ENCODE data around the gene ZSWIM3.

ZSWIM3 gene

GRCh38 chr20:45904583-45905504, 47.4 kb downstream of the ZSWIM3 start:
- Mint-ChIP-seq H3K4me3 (no peak overlapping the region), H3K27me3 (no peaks in the 10 kb centered on the region), H3K9me3 (no peaks in the 10 kb centered on the region), H3K4me1 (peaks cover 7% of the 10 kb centered on the region), H3K27ac (no peak overlapping the region)
- no peak for DNase-seq
- no peak for ATAC-seq

DNA sequence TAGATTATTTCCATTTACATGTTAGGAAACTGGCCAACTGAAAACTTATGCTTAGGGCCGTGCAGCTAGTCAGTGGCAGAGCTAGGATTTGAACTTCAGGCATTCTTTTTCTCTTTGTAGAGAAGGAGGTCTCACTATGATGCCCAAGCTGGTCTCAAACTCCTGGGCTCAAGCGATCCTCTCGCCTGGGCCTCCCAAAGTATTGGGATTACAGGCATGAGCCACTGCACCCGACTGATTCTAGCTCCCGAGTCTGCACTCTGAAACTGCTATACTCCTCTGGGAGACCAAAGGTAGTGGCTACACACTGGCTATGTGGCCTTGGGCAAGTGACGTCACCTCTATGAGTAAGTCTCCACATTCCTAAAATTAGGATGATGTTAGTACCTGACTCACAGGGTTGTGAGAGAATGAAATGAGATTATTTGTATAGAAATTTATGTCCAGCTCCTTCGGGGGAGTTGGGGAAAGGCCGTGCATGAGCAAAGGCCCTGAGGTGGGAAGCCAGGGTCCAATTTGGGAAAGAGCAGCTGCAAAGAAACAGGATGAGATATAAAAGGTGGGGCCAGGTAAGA, 48.2 kb downstream of the ZSWIM3 start:
- H3K9me3 Mint-ChIP-seq: no peaks in the 10 kb centered on the region
- DNase-seq (no peak), ATAC-seq (no peak)
- H3K27me3 Mint-ChIP-seq: no peaks in the 10 kb centered on the region
- H3K4me1 Mint-ChIP-seq: peaks cover 14% of the 10 kb centered on the region
- no peak overlapping the region for H3K27ac Mint-ChIP-seq
- no peak overlapping the region for H3K4me3 Mint-ChIP-seq

DNA sequence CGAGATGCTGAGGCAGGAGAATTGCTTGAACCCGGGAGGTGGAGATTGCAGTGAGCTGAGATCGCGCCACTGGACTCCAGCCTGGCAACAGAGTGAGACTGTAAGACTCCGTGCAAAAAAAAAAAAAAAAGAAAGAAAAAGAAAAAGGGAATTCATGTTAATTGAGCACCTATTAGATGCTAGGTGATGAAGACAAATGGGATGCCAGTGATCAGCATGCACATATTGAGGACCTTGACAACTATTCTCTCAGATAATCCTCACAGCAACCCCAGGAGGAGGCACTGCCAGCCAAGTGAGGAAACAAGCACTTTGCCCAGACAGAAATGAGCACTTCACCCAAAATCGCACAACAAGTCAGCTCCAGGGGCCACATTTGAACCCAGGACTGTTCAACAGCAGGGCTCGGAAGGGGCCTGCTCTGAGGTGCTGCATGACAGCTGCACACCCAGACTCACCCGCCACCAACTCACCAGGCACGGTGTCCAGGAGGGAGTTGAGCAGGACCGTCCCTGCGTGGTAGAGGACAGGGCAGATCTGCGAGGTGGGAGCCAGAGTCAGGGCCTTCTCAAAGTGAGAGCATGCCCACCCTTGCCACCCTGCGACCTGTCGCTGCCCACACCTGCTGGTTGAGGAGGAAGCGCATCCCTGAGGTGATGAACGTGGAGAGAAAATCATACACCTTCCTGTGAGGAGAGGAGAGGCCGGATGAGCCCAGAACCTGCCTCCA, 50.0 kb downstream of the ZSWIM3 start:
- H3K9me3 Mint-ChIP-seq: no peaks in the 10 kb centered on the region
- no peak overlapping the region for H3K27ac Mint-ChIP-seq
- peaks cover 32% of the 10 kb centered on the region for H3K4me1 Mint-ChIP-seq
- H3K4me3 Mint-ChIP-seq: no peak overlapping the region
- ATAC-seq: no peak
- DNase-seq: no peak
- peaks cover 8% of the 10 kb centered on the region for H3K27me3 Mint-ChIP-seq

DNA sequence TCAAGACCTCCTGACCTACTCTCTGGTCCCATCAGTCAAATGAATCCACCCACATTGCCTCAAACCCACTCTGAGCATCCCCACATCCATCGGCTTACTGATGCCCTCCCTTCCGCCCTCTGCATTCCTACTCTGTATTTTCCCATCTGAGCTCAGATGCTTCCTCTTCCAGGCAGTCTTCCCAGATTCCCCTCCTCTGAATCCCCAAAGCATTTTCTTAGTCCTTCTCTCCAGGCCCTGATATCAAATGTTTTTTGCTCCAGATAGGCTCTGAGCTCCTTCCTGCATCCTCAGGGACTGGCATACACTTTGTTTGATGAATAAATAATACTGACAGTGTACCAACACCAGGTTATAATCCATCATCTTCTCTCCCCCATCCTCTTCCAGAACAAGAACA, 50.7 kb downstream of the ZSWIM3 start:
- H3K4me3 Mint-ChIP-seq: no peak overlapping the region
- H3K9me3 Mint-ChIP-seq: no peaks in the 10 kb centered on the region
- ATAC-seq (no peak), DNase-seq (no peak)
- H3K27me3 Mint-ChIP-seq: peaks cover 9% of the 10 kb centered on the region
- H3K4me1 Mint-ChIP-seq: peaks cover 34% of the 10 kb centered on the region
- no peak overlapping the region for H3K27ac Mint-ChIP-seq

- Mint-ChIP-seq H3K9me3 (no peaks in the 10 kb centered on the region), H3K27ac (no peak overlapping the region), H3K27me3 (peaks cover 9% of the 10 kb centered on the region), H3K4me1 (peaks cover 34% of the 10 kb centered on the region), H3K4me3 (no peak overlapping the region)
- DNase-seq (no peak), ATAC-seq (no peak)
These were observed 52.0 kb downstream of the ZSWIM3 start for GRCh38 chr20:45909336-45909808.

GRCh38 chr20:45909817-45910669, 52.6 kb downstream of the ZSWIM3 start:
- H3K27ac Mint-ChIP-seq: peak overlapping the region; percentile 89 to 94
- peaks cover 34% of the 10 kb centered on the region for H3K4me1 Mint-ChIP-seq
- peaks cover 12% of the 10 kb centered on the region for H3K27me3 Mint-ChIP-seq
- peak overlapping the region; percentile 79 to 89 for H3K4me3 Mint-ChIP-seq
- ATAC-seq: no peak
- no peak for DNase-seq
- H3K9me3 Mint-ChIP-seq: no peaks in the 10 kb centered on the region

DNA sequence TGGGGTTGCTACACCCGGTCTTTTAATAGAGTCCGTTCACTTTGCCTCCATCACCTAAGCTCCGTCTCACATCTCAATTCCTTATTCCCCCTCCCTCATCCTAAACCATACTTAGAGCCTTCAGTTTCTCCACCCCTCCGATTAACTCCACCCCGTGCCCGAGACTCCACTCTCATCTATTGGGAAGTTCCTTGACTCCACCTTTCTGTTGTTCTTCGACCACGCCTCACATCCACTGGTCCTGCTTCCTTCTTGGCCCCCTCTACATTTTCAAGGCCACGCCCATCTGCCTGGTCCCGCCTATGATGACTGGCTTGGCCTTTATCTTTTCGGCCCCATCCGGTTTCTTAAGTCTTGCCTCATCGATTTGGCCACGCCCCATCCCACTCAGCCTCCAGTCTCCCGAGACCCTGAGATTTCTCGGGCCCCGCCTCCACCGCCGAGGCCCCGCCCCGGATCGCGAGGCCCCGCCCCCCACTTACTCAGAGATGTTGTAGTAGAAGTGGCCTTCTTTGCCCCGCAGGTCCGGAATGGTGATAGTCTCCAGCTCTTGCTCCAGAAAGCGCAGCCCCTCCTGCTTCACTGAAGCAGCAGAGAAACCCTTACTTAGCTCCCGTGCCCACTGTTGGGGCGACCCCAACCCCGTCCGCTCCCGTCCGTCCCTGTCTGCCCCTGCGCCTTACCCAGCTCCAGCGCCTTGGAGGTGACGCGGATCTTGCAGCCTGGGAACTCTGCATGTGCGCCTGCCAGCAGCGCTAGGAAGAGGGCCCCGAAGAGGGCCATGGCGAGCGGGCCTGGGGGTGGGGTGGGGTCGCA, 53.5 kb downstream of the ZSWIM3 start:
- H3K4me3 Mint-ChIP-seq: peak overlapping the region; percentile 79 to 89
- H3K27ac Mint-ChIP-seq: peak overlapping the region; percentile 89 to 94
- H3K27me3 Mint-ChIP-seq: peaks cover 20% of the 10 kb centered on the region
- H3K4me1 Mint-ChIP-seq: peaks cover 34% of the 10 kb centered on the region
- no peaks in the 10 kb centered on the region for H3K9me3 Mint-ChIP-seq
- DNase-seq: peak; percentile 99
- peak; percentile 96 for ATAC-seq

GRCh38 chr20:45911486-45912343, 54.3 kb downstream of the ZSWIM3 start, which contains the start of gene PLTP:
Gene PLTP, minus strand, starts transcription at chr20:45912155. Its CDS starts 703 bp downstream, at chr20:45911452.
- Mint-ChIP-seq H3K27me3 (peaks cover 24% of the 10 kb centered on the region), H3K4me1 (peaks cover 34% of the 10 kb centered on the region), H3K4me3 (peak within 1 kb of the TSS; percentile 79 to 89), H3K9me3 (no peaks in the 10 kb centered on the region), H3K27ac (peak within 1 kb of the TSS; percentile 7 to 70)
- DNase-seq (peak; percentile 25 to 47), ATAC-seq (peak; percentile 28)

GRCh38 chr20:45912344-45912682, 54.9 kb downstream of the ZSWIM3 start:
- no peak for DNase-seq
- peaks cover 34% of the 10 kb centered on the region for H3K4me1 Mint-ChIP-seq
- H3K9me3 Mint-ChIP-seq: no peaks in the 10 kb centered on the region
- no peak for ATAC-seq
- peak overlapping the region; percentile 79 to 89 for H3K4me3 Mint-ChIP-seq
- H3K27me3 Mint-ChIP-seq: peaks cover 24% of the 10 kb centered on the region
- H3K27ac Mint-ChIP-seq: no peak overlapping the region

- Mint-ChIP-seq H3K4me3 (peak overlapping the region in 1 of 2 donors; percentile 59), H3K9me3 (no peaks in the 10 kb centered on the region), H3K27me3 (peaks cover 24% of the 10 kb centered on the region), H3K4me1 (peaks cover 34% of the 10 kb centered on the region), H3K27ac (peak overlapping the region in 1 of 2 donors; percentile 80)
- DNase-seq (no peak), ATAC-seq (no peak)
These were observed 55.7 kb downstream of the ZSWIM3 start for GRCh38 chr20:45913116-45913515.

- H3K27ac Mint-ChIP-seq: no peak overlapping the region
- peaks cover 22% of the 10 kb centered on the region for H3K27me3 Mint-ChIP-seq
- H3K9me3 Mint-ChIP-seq: no peaks in the 10 kb centered on the region
- DNase-seq (no peak), ATAC-seq (no peak)
- H3K4me1 Mint-ChIP-seq: peaks cover 5% of the 10 kb centered on the region
- no peak overlapping the region for H3K4me3 Mint-ChIP-seq
These were observed 60.4 kb downstream of the ZSWIM3 start for GRCh38 chr20:45917790-45918141.

DNA sequence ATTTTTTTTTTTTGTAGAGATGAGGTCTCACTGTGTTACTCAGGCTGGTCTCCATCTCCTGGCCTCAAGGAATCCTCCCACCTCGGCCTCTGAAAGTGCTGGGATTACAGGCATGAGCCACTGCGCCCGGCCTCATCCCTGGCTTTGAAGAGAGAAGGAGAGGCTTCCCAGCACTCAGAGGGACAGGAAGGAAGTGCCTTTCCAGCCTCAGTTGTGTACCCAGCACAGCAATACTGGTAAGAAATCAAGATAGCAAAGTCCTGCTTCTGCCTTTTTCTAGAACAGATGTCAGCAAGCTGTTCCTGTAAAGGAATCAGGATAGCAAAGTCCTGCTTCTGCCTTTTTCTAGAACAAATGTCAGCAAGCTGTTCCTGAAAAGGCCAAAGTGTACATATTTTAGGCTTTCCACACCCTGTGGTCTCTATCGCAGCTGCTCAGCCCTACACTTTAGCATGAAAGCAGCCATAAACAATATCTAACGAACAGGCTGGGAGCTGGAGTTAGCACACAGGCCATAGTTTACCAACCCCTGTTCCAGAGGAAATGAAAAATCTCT, 60.8 kb downstream of the ZSWIM3 start:
- ATAC-seq (no peak), DNase-seq (no peak)
- Mint-ChIP-seq H3K9me3 (no peaks in the 10 kb centered on the region), H3K4me1 (peaks cover 5% of the 10 kb centered on the region), H3K27ac (no peak overlapping the region), H3K4me3 (no peak overlapping the region), H3K27me3 (peaks cover 22% of the 10 kb centered on the region)

- no peak for ATAC-seq
- Mint-ChIP-seq H3K27ac (no peak overlapping the region), H3K4me3 (no peak overlapping the region), H3K27me3 (peaks cover 22% of the 10 kb centered on the region), H3K9me3 (no peaks in the 10 kb centered on the region), H3K4me1 (peaks cover 5% of the 10 kb centered on the region)
- DNase-seq: no peak
These were observed 61.5 kb downstream of the ZSWIM3 start for GRCh38 chr20:45918779-45919537.
